Stimulated activated naive CD4-positive, alpha-beta T cell treated with Interleukin-2 at 50 U/mL for 16 hours (primary cell): ENCODE measurements around the gene RNF128.

Source experiments
- DNase-seq: peaks from one replicate; lab custom pipeline; 2025; lab: John Stamatoyannopoulos, UW

Gene RNF128, protein sequence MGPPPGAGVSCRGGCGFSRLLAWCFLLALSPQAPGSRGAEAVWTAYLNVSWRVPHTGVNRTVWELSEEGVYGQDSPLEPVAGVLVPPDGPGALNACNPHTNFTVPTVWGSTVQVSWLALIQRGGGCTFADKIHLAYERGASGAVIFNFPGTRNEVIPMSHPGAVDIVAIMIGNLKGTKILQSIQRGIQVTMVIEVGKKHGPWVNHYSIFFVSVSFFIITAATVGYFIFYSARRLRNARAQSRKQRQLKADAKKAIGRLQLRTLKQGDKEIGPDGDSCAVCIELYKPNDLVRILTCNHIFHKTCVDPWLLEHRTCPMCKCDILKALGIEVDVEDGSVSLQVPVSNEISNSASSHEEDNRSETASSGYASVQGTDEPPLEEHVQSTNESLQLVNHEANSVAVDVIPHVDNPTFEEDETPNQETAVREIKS

DNA sequence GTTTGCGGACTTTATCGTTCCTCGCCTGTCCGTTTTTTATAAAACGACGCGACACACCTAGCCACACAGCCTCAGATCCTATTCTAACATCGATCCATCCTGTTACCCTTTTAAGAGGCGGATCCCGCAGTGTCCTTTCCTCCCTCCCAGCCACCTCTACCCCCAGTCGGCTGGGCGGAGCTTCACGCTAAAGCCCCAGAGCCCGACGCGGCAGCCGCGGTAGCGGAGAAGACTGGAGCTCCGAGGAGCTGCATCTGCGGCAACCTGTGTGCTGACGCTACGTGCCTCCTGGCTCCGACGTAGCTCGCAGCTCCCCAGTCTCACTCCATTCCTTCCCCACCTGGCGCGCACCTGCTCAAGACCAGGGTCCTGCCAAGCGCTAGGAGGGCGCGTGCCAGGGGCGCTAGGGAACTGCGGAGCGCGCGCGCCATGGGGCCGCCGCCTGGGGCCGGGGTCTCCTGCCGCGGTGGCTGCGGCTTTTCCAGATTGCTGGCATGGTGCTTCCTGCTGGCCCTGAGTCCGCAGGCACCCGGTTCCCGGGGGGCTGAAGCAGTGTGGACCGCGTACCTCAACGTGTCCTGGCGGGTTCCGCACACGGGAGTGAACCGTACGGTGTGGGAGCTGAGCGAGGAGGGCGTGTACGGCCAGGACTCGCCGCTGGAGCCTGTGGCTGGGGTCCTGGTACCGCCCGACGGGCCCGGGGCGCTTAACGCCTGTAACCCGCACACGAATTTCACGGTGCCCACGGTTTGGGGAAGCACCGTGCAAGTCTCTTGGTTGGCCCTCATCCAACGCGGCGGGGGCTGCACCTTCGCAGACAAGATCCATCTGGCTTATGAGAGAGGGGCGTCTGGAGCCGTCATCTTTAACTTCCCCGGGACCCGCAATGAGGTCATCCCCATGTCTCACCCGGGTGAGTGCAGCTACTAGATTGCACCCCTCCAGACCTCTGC, at the start of gene RNF128:
Gene RNF128, plus strand, starts transcription at position 217 of the 953 bp plus-strand sequence. Its CDS starts 213 bp downstream, at position 430.
- DNase-seq: no peak

DNA sequence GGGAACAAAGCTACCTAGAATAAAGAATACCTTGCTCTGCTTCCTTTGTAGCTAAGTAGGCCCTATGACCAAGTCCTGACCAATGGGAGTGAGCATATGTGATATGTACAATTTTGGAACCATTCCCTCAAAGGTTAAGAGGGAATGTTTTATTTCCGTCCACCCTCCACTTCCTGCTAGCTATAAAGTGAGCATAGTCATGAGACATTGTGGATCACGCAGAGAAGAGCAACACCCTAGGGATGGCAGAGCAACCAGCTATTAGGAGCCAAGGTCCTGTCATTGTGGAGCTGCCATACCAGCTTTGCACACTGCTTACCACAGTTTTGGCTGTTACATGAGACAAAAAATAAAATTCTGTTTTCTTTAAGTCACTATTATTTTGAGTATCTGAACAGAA, 45.8 kb upstream of the RNF128 start:
- no peak for DNase-seq

DNA sequence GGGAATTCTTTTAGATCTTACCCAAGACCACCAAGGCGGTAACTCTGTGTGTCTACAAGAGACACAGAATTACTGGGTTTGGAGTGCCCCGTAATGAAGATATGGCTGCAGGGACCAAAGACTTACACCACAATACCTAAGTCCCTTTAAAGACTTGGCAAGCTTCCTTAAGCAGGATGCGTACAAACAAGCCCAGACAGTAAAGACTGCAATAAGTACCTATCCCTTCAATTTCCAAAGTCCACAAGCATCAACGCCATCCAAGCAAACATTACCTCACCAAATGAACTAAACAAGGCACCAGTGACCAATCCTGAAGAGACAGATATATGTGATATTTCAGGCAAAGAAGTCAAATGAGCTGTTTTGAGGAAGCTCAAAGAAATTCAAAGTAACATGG, 42.3 kb upstream of the RNF128 start:
- DNase-seq: no peak

DNA sequence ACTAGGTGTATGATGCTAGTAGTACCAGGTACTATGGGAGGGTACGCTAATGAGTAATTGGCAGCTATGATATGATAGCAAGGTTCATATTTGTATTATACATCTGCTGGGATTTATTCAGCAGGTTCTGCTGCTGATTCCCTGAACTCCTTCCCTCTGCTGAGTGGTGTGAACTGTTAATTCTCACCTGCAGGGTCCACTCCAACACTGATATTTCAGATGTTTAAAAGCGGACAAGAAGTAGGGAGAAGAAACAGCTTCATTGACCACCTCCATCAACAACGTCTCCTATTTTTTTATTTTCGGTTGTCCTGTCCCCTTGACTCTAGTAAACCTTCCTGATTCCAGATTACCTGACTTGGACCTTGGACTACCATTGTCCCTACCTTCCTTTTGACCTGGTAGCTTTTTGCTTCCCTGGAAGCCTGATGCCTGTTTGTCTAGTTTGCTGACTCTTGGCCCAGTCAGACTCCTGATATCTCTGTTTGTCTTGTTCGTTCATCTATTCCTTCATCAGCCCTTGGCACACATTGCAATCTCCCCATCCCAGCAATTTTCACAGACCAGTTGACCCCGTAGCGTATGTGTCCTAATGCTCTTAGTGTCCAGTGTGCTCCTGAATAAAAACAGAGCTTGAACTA, 34.0 kb upstream of the RNF128 start:
- no peak for DNase-seq

DNA sequence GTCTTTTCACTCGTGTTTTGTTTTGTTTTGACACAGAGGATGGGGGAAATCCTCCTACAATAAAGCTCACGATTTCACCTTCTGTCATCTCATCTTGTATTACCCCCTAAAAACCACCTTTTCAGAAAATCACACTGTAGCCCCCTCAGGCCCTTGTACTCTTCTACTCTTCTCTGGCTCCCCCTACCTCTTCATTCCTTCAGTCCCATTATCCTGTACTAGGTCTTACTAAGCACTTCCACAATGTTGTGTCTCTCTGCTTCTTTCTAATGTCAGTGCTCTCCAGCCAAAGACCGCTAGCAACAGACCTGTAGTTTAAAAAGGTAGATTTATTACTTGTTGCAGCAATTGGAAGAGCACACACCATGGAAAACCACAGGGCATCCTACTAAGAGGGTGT, 30.0 kb upstream of the RNF128 start:
- DNase-seq: no peak

DNA sequence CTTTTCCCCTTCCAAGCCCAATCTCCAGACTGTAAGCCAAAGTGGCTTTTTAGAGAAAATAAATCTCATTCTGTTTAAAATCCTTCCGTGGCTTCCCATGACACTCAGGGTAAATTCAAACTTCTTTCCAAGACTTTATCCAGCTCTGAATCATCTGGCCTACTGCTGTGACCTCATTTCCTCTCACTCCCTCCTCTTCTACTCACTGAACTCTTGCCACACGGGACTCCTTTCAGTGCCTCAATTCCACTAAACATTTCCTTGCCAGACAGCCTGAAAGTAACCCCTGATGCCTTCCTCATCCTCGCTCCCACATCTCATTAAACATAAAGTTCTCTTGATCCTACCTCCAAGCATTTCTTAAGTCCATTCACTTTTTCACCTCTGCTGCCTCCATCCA, 27.8 kb upstream of the RNF128 start:
- DNase-seq: no peak

DNA sequence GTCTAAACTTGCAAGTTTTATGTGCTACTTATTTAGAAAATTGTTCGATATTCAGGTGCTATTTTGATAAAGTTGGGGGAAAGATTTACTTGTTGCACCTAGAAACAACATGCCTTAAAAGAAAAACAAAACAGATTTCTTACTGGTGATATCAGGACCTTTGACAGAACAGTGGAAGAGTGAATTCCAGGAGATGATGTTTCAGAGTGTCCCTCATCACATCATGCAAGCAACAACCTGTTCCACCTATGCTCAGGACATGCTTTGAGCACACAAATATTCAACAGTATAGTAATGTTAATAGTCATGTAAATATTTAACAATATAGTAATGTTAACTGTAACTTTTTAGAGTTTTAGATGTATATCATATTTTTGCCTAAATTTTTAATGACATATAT, 23.9 kb upstream of the RNF128 start:
- no peak for DNase-seq

DNA sequence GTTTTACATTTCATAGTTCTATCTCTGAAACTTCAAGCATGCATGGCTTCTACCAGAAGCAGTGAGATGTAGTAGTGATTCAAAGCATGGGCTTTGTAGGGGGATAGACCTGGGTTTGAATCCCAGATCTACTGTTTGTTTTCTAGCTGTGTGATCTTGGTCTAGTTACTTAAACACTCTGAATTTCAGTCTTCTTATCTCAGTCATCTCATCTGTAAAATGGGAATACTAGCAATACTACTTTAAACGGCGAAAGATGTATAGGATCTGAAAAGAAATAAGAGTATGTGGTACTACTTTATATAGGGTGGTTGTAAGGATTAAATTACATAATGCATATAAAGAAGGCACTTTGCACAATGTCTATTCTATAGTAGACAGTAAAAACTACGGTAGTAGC, 20.0 kb upstream of the RNF128 start:
- no peak for DNase-seq

DNA sequence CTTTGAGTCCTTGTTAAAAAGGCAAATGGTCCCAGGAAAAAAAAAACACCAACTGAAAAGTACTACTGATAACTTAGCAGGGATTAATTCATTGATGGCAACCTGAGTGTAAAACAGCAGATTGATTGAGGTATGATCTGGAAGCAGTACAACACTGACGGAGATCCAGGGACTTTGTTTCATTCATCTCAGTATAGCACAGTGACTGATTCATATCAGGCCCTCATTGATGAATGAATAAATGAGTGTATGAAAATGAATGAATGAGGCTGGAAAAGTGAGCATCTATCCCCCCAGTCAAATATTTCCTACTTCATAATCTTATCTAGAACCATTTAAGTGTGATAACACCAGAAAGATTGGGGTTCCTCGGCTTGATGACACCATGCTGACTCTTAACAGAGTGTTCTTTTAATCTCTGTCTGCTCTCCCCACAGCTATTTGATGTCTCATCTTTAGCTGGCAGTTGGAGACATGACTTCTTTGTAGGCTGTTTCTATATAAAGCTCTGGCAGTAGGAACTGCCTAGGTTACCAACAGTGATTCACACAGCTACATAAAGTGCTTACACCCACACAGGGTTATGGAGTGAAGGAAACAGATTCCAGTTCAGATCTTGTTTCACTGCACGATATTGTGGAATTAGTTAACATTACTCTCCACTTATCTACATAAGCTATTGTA, 18.6 kb upstream of the RNF128 start:
- DNase-seq: no peak

DNA sequence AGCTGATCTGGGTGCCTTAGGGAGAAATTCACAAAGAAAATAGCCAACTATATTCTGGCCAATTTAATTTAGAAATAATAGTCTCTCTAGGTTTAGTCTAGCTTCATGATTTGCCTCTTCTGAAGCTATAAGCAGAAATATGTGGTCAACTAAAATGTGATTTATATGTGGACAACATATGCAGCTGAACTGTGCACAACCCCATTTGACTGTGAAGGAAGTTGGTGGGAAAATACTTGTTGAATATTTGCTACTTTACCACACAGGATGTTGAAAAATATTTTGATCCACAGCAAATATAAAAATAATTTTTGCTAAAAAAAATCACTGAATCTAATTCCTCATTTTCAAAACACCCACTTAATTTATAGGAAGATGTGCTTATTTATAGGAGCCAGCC, 15.7 kb upstream of the RNF128 start:
- DNase-seq: no peak

DNA sequence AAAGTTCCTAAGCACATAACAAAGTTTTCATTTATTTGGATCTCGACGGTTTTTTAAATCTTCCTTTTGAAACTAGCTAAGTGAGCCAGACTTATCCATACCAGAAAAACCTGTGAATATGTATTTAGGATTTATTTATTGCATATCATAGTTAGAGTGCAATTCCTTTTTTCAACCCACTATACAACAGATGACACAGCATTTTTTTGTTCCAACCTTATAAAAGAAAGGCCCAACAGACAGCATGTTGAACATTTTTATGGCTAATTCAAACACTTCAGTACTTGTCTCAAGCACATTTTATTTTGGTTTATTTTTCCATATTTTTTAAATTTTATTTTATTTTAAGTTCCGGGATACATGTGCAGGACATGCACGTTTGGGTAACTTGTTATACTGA, 15.1 kb upstream of the RNF128 start:
- DNase-seq: no peak

DNA sequence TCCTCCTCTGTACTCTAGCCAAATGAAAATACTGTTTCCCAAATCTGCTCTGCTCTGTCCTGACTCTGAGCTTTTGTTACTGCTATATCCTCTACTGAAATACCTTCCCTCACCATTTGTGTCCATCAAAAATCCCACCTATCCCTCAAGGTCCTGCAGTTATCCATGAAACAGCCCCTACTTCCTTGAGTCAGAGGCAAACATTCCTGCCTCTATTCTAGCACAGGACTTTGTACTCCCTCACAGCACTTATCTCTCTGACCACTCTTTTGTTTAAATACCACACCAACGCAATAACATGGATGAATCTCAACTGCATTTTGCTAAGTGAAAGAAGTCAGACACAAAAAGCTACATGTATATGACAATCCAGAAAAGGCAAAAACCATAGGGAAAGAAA, 10.5 kb upstream of the RNF128 start:
- no peak for DNase-seq

DNA sequence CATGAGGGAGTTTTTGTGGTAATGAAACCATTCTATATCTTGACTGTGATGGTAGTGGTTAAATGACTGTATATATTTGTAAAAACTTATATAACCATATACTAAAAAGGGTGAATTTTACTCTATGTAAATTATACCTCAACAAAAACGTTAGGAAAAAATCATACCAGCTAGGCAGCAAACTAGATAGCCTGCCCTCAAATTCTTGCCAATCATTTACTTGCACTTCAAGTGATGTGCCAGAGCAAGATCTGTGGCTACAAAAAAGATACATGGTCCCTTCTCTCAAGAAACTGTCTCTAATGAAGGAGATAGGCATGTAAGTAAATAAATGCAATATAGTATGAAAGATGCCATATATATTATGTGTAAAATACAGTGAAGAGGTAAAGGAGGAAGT, 10.0 kb upstream of the RNF128 start:
- DNase-seq: no peak

DNA sequence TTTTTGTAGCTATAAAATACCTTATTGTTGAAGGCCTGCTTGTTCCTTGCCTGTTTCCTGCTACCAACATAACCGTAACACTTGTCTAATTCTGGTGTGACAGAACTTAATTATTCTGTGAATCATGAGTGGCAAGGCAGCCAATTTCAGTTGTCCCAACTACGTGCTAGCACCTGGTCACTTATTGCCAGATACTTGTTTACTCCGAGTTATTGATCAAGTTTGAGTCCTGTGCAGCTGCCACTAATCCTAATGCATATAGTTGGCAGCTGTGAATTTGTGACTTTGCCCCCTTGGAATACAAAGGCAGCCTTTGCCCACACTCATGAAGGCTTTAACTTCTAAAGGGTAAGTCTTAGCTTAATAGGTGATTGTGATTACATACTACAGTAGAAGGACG, 7.8 kb upstream of the RNF128 start:
- no peak for DNase-seq

DNA sequence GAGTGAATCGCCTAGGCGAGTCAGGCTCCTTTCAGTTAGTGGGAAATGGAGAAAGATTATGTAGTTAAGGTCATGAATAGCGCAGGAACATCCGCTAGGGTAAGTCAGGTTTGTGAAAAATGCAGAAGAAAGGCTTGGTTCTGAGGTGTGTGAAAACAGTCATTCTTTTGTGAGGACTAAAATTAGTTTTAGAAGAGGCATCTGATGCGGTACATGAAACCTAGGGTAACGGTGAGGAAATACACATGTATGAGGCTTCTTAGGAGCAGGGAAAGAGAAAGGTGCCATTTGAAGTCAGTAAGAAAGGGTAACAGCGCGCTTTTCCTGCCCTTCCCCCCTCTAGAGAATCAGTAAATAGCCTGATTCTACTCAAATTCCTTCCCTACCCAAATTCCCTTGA, 570 bp upstream of the RNF128 start:
- DNase-seq: no peak

DNA sequence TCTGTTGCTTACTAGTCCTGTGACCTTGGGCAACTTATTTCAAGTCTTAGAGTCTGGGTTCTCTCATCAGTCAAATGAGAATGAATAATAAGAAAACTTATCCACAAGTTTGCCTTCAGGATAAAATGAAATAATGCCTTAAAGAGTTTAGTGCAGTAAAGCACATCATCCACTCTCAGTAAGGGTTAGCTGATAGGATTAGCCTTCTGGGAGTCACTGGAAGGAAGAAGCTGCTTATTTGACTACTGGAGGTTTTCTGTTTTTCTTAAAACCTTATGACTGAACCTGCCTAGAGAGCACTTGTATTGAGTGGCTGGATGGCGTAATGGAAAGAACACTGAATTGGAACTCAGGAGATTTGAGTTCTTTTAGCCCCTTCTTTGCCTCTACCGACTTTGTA, 1.8 kb downstream of the RNF128 start:
- DNase-seq: no peak

DNA sequence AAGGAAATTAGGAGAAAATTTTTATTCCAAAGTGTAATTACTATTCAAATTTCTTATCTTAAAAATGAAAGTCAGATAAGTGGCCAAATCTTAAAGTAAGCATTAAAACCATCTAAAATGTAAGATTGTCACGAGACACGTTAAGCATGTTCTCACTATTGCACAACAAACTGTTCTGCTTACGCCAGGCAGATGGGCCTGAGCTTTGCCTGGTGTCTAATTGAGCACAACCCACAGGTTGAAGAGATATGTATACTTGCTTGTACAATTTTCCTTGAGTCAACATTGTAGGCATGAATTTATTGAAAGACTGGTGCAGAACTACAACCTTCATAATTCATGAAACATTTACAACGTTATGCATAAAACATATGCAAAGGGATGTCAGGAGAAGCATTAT, 3.9 kb downstream of the RNF128 start:
- DNase-seq: no peak

DNA sequence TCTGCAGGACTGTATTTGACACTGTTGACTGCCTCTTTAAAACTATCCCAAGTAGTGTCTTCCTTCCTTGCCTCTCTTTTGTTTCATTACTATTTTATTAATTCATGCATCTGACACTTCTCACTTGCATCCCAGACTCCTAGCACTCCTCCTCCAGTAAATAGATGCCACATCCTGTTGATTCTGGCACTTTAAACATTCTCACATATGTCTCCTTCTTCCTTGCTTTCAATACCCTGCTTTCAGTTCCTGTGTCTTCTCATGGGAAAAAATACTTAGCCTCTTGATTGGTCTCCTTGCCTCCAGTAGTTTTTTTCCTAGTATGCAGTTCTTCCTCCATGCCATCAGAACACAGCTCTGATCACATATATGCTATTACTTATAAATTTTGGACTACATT, 5.1 kb downstream of the RNF128 start:
- DNase-seq: no peak

DNA sequence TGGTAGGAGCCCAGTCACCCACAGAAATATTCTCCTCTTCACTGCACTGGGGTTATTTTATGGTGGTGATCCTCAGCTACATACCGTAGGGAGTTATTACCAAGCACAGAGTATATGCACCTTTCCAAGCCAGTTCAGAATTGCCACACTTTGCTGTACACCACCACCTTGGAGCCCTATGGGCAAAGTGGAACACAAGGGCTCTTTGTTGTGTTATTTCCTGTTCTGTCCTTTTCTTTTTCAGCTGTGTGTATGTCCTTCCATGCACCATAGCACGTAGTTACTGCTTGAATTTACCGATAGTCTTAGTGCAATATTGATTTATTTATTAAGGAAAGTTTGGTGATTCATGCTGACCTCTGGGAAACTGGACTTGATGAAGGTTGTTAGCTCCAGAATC, 8.3 kb downstream of the RNF128 start:
- no peak for DNase-seq

DNA sequence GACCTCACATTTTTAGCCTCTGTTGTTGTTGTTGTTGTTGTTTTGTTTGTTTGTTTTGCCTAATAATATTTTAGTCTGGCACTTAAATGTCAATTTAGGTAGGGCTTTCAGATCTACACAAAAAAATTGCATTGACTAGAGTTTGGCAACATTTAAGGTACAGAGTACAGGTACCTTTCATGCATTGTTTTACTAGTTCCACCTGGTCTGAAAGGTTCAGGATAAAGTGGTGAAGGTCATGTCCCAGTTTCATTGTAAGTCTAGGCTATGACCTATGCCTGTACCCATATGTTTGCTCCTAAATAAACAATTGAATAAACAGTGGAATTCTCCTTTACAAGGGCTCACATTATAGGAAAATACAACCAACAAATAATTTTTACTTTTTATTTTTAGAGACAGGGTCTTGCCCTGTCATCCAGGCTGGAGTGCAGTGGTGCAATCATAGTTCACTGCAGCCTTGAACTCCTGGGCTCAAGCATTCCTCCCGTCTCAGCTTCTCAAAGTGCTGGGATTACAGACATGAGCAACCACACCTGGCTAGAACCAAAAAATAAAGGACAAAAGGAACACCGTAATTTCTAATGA, 13.8 kb downstream of the RNF128 start:
- DNase-seq: no peak

DNA sequence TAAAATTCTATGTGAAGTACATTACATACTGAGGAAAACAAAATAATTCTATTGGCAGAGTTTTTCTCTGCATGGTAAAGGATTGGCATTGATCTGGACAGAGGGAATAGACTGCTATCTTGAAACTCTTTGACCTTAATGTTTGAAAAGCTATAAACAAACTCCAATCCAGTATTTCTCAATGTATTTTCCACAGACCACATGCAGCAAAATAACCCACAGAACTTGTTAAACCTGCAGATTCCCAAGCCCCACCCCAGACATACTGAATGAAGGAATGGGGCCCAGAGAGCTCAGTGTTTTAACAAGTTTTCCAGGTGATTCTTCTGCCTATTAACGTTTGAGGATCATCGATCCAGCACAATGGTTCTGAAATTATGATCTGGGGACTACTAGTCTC, 15.7 kb downstream of the RNF128 start:
- no peak for DNase-seq

DNA sequence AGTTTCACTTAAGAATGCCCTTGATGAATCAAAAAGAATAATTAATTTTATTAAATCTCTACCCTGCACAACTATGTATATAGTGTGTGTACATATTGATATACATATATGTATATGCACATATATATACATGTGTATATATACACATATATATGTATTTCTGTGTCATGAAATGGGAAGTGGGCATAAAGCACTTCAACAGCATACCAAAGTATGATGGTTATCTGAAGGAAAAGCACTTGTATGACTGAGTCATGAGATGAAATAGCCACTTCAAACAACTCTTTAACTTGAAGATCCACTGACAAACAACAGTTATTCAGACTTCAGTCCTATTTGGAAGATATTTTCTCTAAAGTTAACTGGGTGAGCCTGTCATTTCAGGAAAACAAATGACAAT, 16.3 kb downstream of the RNF128 start:
- no peak for DNase-seq
